SJCRH30 (cell line): Measurements from ENCODE around the gene ANKFY1. TPM values are rescaled to one million over a fixed set of nuclear protein-coding genes. Genes with fewer than 3 reads are reported as not detected.

Experiments
- DNase-seq, 2 experiments: peaks; one replicate each; pipeline ENCODE4 v3.0.0-alpha.2; 2015 to 2020
- H3K27ac ChIP-seq: fragments of 250-450 bp; sonication (Bioruptor Pico); 2 replicates; pipeline ENCODE4 v1.5.1; 2020; ENCODE audit warnings: mild to moderate bottlenecking, moderate library complexity
- H3K27me3 ChIP-seq: fragments of 250-450 bp; sonication (Bioruptor Pico); 2 replicates; pipeline ENCODE4 v1.5.1; 2020; ENCODE audit warnings: mild to moderate bottlenecking, moderate library complexity
- H3K36me3 ChIP-seq: fragments of 250-450 bp; sonication (Bioruptor Pico); 2 replicates; pipeline ENCODE4 v1.5.1; 2020; ENCODE audit warnings: mild to moderate bottlenecking, moderate library complexity
- H3K4me1 ChIP-seq: fragments of 250-450 bp; sonication (Bioruptor Pico); 2 replicates; pipeline ENCODE4 v1.5.1; 2020; ENCODE audit warnings: mild to moderate bottlenecking, moderate library complexity
- H3K4me3 ChIP-seq: fragments of 250-450 bp; sonication (Bioruptor Pico); 2 replicates; pipeline ENCODE4 v1.5.1; 2020; ENCODE audit warnings: mild to moderate bottlenecking, moderate library complexity
- H3K9me3 ChIP-seq: fragments of 250-450 bp; sonication (Bioruptor Pico); replicated peaks from 2 replicates; pipeline ENCODE4 v1.5.1; 2020; ENCODE audit warnings: mild to moderate bottlenecking, moderate library complexity
- total RNA-seq: library from RNA; depleted of rRNA; stranded (reverse); fragments of >200 nt; shearing (Covaris generic); gene quantifications from 2 replicates; pipeline ENCODE4 v1.2.3, GENCODE V29; 2014; rRNA removed

Gene ANKFY1
- total RNA-seq = 16.1 and 18.0 TPM in 2 replicates

- Histone ChIP-seq H3K9me3 (no peaks in the 10 kb centered on the region), H3K4me1 (no peaks in the 10 kb centered on the region), H3K36me3 (no peaks in the 10 kb centered on the region), H3K27ac (peak within 1 kb of the TSS; percentile 66), H3K27me3 (no peaks in the 10 kb centered on the region), H3K4me3 (peak within 1 kb of the TSS; percentile 96)
- peak; percentile 91 to 92 for DNase-seq
Measured at GRCh38 chr17:4263282-4264215, at the start of gene ANKFY1. ANKFY1 (minus strand) TSS chr17:4263979; CDS start chr17:4263941, 38 bp downstream.

GRCh38 chr17:4310354-4311060 lies 46.7 kb upstream of the ANKFY1 start:
- no peaks in the 10 kb centered on the region for H3K9me3 ChIP-seq
- H3K4me3 ChIP-seq = no peak overlapping the region
- H3K4me1 ChIP-seq = no peaks in the 10 kb centered on the region
- no peaks in the 10 kb centered on the region for H3K27me3 ChIP-seq
- no peak for DNase-seq
- H3K27ac ChIP-seq = no peak overlapping the region
- no peaks in the 10 kb centered on the region for H3K36me3 ChIP-seq

- no peaks in the 10 kb centered on the region for H3K4me1 ChIP-seq
- H3K9me3 ChIP-seq = no peaks in the 10 kb centered on the region
- H3K36me3 ChIP-seq = no peaks in the 10 kb centered on the region
- no peak for DNase-seq
- no peak overlapping the region for H3K27ac ChIP-seq
- no peak overlapping the region for H3K4me3 ChIP-seq
- no peaks in the 10 kb centered on the region for H3K27me3 ChIP-seq
Measured at GRCh38 chr17:4309897-4310296, 46.1 kb upstream of the ANKFY1 start.

GRCh38 chr17:4307179-4307930 lies 43.6 kb upstream of the ANKFY1 start:
- no peak for DNase-seq
- Histone ChIP-seq H3K4me3 (no peak overlapping the region), H3K4me1 (no peaks in the 10 kb centered on the region), H3K27me3 (no peaks in the 10 kb centered on the region), H3K27ac (no peak overlapping the region), H3K9me3 (no peaks in the 10 kb centered on the region), H3K36me3 (peaks cover 4% of the 10 kb centered on the region; the same call in 1 of the 2 replicates)

- Histone ChIP-seq H3K27ac (no peak overlapping the region), H3K9me3 (no peaks in the 10 kb centered on the region), H3K27me3 (no peaks in the 10 kb centered on the region), H3K36me3 (peaks cover 4% of the 10 kb centered on the region; the same call in 1 of the 2 replicates), H3K4me3 (no peak overlapping the region), H3K4me1 (no peaks in the 10 kb centered on the region)
- no peak for DNase-seq
Measured at GRCh38 chr17:4305224-4305623, 41.4 kb upstream of the ANKFY1 start.

GRCh38 chr17:4304417-4305027 lies 40.7 kb upstream of the ANKFY1 start:
- no peak overlapping the region for H3K4me3 ChIP-seq

GRCh38 chr17:4301066-4301465 lies 37.3 kb upstream of the ANKFY1 start:
- no peaks in the 10 kb centered on the region for H3K9me3 ChIP-seq
- H3K27me3 ChIP-seq = no peaks in the 10 kb centered on the region
- DNase-seq = no peak
- H3K4me3 ChIP-seq = no peak overlapping the region
- H3K27ac ChIP-seq = no peak overlapping the region
- H3K36me3 ChIP-seq = peaks cover 4% of the 10 kb centered on the region; the same call in 1 of the 2 replicates
- H3K4me1 ChIP-seq = no peaks in the 10 kb centered on the region

More at GRCh38 chr17:4304417-4305027, 40.7 kb upstream of the ANKFY1 start:
- Histone ChIP-seq H3K27me3 (no peaks in the 10 kb centered on the region), H3K36me3 (peaks cover 4% of the 10 kb centered on the region; the same call in 1 of the 2 replicates), H3K9me3 (no peaks in the 10 kb centered on the region), H3K27ac (no peak overlapping the region), H3K4me1 (no peaks in the 10 kb centered on the region)
- peak; percentile 4 to 57 for DNase-seq

- DNase-seq = no peak
- no peaks in the 10 kb centered on the region for H3K9me3 ChIP-seq
- H3K27ac ChIP-seq = no peak overlapping the region
- no peaks in the 10 kb centered on the region for H3K36me3 ChIP-seq
- no peak overlapping the region for H3K4me3 ChIP-seq
- H3K4me1 ChIP-seq = no peaks in the 10 kb centered on the region
- H3K27me3 ChIP-seq = no peaks in the 10 kb centered on the region
Measured at GRCh38 chr17:4297351-4297750, 33.6 kb upstream of the ANKFY1 start.

GRCh38 chr17:4295686-4296085 lies 31.9 kb upstream of the ANKFY1 start:
- DNase-seq = no peak
- Histone ChIP-seq H3K27me3 (no peaks in the 10 kb centered on the region), H3K36me3 (no peaks in the 10 kb centered on the region), H3K4me3 (no peak overlapping the region), H3K9me3 (no peaks in the 10 kb centered on the region), H3K4me1 (no peaks in the 10 kb centered on the region), H3K27ac (no peak overlapping the region)

GRCh38 chr17:4293572-4293971 lies 29.8 kb upstream of the ANKFY1 start:
- Histone ChIP-seq H3K27me3 (no peaks in the 10 kb centered on the region), H3K27ac (no peak overlapping the region), H3K4me3 (no peak overlapping the region), H3K36me3 (no peaks in the 10 kb centered on the region), H3K4me1 (no peaks in the 10 kb centered on the region), H3K9me3 (no peaks in the 10 kb centered on the region)
- no peak for DNase-seq

- Histone ChIP-seq H3K4me3 (no peak overlapping the region), H3K27ac (no peak overlapping the region), H3K27me3 (no peaks in the 10 kb centered on the region), H3K9me3 (no peaks in the 10 kb centered on the region), H3K36me3 (no peaks in the 10 kb centered on the region), H3K4me1 (no peaks in the 10 kb centered on the region)
- DNase-seq = no peak
Measured at GRCh38 chr17:4287710-4288109, 23.9 kb upstream of the ANKFY1 start.

- no peaks in the 10 kb centered on the region; the same call in 1 of the 2 replicates for H3K36me3 ChIP-seq
- H3K27me3 ChIP-seq = no peaks in the 10 kb centered on the region
- no peaks in the 10 kb centered on the region for H3K4me1 ChIP-seq
- no peak overlapping the region for H3K27ac ChIP-seq
- H3K4me3 ChIP-seq = no peak overlapping the region
- H3K9me3 ChIP-seq = no peaks in the 10 kb centered on the region
- DNase-seq = no peak
Measured at GRCh38 chr17:4276514-4276913, 12.7 kb upstream of the ANKFY1 start.

- Histone ChIP-seq H3K4me1 (no peaks in the 10 kb centered on the region), H3K27ac (no peak overlapping the region), H3K9me3 (no peaks in the 10 kb centered on the region), H3K36me3 (no peaks in the 10 kb centered on the region; the same call in 1 of the 2 replicates), H3K4me3 (no peak overlapping the region), H3K27me3 (no peaks in the 10 kb centered on the region)
- no peak for DNase-seq
Measured at GRCh38 chr17:4272972-4273368, 9.2 kb upstream of the ANKFY1 start.
